COLO829 (cell line): ENCODE results near the gene PRKACB.

Experiments used
- DNase-seq: peaks from one replicate; pipeline ENCODE4 v3.0.0; 2012; ENCODE audit warnings: low spot score

PRKACB gene

GRCh38 chr1:84156210-84156621, 12.1 kb downstream of the PRKACB start:
- DNase-seq = peak; percentile 70

GRCh38 chr1:84159533-84160240, 15.6 kb downstream of the PRKACB start:
- no peak for DNase-seq

GRCh38 chr1:84162295-84162694, 18.2 kb downstream of the PRKACB start:
- DNase-seq = no peak

- no peak for DNase-seq
These were observed 19.3 kb downstream of the PRKACB start for GRCh38 chr1:84163123-84163931.

- DNase-seq = no peak
These were observed 20.1 kb downstream of the PRKACB start for GRCh38 chr1:84164161-84164560.

- no peak for DNase-seq
These were observed 20.5 kb downstream of the PRKACB start for GRCh38 chr1:84164567-84165021.

GRCh38 chr1:84165601-84166000, 21.5 kb downstream of the PRKACB start:
- DNase-seq = no peak

- no peak for DNase-seq
These were observed 22.7 kb downstream of the PRKACB start for GRCh38 chr1:84166797-84167196.

GRCh38 chr1:84168783-84169182, 24.7 kb downstream of the PRKACB start:
- DNase-seq = no peak

GRCh38 chr1:84170171-84170570, 26.1 kb downstream of the PRKACB start:
- no peak for DNase-seq

- DNase-seq = no peak
These were observed 27.4 kb downstream of the PRKACB start for GRCh38 chr1:84171481-84171880.

- no peak for DNase-seq
These were observed 30.0 kb downstream of the PRKACB start for GRCh38 chr1:84174051-84174556.

- DNase-seq = no peak
These were observed 37.4 kb downstream of the PRKACB start for GRCh38 chr1:84181350-84182005.

GRCh38 chr1:84190455-84190854, 46.4 kb downstream of the PRKACB start:
- no peak for DNase-seq

GRCh38 chr1:84192681-84193080, 48.6 kb downstream of the PRKACB start:
- DNase-seq = no peak

GRCh38 chr1:84198832-84199231, 54.8 kb downstream of the PRKACB start:
- DNase-seq = no peak

GRCh38 chr1:84199257-84199656, 55.2 kb downstream of the PRKACB start:
- DNase-seq = no peak

GRCh38 chr1:84202126-84202525, 58.1 kb downstream of the PRKACB start:
- DNase-seq = no peak

GRCh38 chr1:84206375-84206774, 62.3 kb downstream of the PRKACB start:
- DNase-seq = no peak

- no peak for DNase-seq
These were observed 64.9 kb downstream of the PRKACB start for GRCh38 chr1:84208935-84209334.

- no peak for DNase-seq
These were observed 70.3 kb downstream of the PRKACB start for GRCh38 chr1:84214115-84214956.

- DNase-seq = no peak
These were observed 73.2 kb downstream of the PRKACB start for GRCh38 chr1:84217239-84217638.
